Dermis blood vessel endothelial cell (primary cell): ENCODE measurements around the gene IL12B. TPM values are rescaled to one million over a fixed set of nuclear protein-coding genes. Genes with fewer than 3 reads are reported as not detected.
"Not testable (repeated sequence)": the region's sequence is repeated elsewhere in the genome, so short reads cannot be mapped to it uniquely, and the experiment has no call there.

Experiments used
- DNase-seq: peaks from one replicate; pipeline ENCODE4 v3.0.0; 2010
- total RNA-seq: library from RNA; depleted of rRNA; stranded (reverse); fragments of >200 nt; gene quantifications from 2 replicates; pipeline ENCODE4 v1.2.3, GENCODE V29; 2014

Gene IL12B
- total RNA-seq, result not detected in 2 replicates

DNA sequence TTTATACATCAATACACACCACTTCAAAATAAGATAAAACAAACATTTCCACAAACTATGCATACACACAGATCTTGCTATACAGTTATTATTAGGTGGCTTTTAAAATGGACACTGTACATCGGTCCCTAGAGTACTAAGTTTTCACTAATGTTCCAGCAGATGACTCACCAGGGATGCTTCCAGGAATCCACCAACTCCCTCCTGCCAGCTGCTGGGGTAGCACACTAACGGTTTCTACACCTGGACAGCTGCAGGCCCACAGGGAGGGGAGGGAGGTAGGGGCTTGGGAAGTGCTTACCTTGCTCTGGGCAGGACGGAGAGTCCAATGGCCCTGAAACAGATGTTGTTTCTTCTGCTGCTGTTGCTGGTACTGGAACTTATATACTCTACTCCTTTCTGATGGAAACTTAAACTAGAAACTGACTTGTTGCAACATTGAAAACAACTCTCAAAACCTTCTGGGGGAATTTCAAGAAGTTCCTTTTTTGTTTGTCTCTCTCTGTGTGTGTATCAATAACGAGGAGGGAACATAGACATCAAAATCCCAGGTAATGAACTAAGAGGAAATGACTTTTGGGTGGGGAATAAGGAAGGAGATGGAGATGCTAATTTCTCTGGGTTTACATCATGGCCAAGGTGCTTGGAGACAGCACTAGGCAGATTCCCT, at the start of gene IL12B:
IL12B (minus strand) TSS at position 357 of the 670 bp plus-strand sequence. CDS start 3,705 bp downstream, outside the sequence.
- no peak for DNase-seq

DNA sequence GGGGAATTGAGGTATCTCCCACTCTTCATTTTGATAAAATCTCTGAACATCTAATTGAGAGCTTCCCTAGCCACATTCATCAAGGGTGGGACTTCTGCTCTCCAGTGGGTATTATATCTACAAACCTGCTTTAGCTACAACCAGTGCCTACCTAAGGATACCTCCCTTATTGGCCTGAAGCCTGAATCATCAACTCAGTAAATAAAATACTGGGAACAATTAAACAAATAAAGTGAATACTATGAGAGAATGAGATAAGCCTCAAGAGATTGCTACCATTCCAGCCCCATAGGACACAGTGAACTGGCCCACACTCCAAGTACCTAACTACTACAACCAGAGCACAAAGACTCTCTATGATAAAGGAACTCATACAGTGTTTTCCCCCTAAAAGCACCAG, 47.4 kb upstream of the IL12B start:
- no peak for DNase-seq

DNA sequence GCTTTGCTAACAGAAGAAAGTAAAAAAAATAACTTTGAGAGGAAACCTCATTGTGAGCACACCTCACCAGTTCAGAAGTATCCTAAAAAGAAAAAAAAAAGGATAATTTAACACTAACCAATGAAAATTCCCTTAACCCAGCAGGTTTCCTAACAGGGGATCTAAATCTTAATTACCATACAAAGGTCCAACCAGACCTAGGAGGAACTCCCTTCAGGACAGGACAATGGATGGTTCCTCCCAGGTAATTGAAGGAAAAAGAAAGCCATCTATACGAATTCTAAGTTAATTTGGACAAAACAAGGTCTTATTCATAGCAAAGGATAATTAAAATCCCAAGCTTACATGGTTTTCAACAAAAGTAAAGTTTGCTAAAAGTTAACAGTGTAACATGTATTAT, 37.6 kb upstream of the IL12B start:
- DNase-seq, result not testable (repeated sequence)

DNA sequence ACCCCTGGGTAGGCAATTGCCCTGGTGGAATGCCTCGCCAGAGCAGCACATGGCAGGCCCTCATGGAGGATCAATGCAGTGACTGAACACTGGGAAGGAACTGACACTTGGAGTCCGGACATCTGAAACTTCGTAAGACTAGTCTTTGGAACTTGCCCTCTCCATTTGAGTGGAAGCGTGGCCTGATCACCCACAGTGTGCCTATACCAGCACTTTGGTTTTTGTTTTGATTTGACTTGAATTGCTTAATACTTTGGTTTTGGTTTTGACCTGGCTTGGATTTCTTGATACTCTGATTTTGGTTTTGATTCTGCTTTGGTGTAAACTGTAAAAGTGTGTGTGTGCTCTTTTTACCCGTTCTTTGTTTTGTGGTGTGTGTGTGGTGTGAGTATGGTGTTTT, 36.5 kb upstream of the IL12B start:
- not testable (repeated sequence) for DNase-seq

DNA sequence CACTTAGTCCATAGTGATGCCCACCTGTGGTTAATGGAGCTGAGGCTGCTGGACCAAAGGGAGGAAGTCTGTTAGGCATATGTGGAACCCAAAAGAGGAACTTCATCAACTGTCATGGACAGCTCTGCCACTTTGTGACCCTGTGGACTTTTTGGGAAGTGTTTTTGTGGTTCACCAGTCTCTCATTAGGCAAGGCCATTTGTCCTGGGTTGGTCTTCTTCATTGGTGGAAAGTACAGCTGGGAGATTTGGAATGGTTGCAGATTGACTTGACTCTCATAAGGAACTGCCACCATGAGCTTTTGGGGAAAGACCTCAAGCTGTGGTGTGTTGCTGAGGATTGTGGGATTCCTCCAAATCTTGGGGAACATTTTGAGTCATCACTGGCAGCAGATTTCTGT, 31.9 kb upstream of the IL12B start:
- DNase-seq, result no peak

DNA sequence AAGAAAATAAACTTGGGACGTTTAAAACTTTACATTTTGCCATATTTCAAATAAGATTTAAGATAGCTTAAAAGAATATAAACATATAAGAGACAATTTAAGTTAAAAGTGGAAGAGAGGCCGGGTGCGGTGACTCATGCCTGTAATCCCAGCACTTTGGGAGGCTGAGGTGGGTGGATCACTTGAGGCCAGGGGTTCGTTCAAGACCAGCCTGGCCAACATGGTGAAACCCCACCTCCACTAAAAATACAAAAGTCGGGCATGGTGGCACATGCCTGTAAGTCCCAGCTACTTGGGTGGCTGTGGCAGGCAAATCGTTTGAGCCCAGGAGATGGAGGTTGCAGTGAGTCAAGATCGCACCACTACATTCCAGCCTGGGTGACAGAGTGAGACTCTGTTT, 29.6 kb upstream of the IL12B start:
- DNase-seq, result not testable (repeated sequence)

DNA sequence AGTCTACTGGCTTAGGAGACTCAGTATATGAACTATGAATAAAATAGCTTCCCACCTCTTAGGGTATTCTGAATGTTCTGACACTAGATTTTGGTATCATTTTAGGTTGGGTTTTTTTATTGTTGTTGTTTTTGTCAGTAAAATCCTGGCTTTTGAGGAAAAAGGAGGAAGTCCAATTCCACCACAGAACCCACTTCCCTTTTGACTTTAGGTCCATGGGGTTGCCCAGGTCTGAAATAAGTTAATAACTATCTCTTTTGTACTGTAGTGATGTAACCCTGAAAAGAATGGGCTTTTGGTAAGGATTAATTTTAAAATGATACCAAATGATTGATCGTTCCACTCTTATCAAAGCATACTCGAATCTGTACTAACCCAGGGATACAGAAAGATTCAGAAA, 29.1 kb upstream of the IL12B start:
- no peak for DNase-seq

DNA sequence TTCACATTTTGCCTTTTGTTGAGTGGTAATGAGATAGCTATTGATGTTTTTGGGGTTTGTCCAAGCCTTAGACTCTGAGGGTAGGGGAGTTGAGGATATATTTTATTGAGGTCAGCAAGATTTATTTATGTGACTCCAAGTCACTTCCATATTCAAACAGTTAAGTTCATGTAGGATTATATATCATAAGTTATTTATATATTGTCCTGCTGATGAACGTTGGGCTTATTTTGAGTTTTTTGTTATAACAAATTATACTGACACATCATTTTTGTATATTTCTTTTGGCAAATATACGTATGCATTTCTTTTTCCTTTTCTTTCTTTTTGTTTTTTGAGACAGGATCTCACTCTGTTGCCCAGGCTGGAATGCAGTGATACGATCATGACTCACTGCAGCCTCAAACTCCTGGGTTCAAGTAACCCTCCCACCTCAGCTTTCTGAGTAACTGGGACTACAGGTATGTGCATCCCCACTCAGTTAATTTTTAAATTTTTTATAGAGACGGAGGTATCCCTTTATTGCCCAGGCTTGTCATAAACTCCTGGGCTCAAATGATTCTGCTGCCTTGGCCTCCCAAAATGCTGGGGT, 23.5 kb upstream of the IL12B start:
- no peak for DNase-seq

DNA sequence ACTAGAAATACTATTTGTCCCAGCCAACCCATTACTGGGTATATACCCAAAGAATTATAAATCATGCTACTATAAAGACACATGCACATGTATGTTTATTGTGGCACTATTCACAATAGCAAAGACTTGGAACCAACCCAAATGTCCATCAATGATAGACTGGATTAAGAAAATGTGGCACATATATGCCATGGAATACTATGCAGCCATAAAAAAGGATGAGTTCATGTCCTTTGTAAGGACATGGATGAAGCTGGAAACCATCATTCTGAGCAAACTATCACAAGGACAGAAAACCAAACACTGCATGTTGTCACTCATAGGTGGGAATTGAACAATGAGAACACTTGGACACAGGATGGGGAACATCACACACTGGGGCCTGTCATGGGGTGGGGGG, 20.4 kb upstream of the IL12B start:
- not testable (repeated sequence) for DNase-seq

GRCh38 chr5:159350216-159350615, 19.9 kb upstream of the IL12B start:
- DNase-seq, result not testable (repeated sequence)

DNA sequence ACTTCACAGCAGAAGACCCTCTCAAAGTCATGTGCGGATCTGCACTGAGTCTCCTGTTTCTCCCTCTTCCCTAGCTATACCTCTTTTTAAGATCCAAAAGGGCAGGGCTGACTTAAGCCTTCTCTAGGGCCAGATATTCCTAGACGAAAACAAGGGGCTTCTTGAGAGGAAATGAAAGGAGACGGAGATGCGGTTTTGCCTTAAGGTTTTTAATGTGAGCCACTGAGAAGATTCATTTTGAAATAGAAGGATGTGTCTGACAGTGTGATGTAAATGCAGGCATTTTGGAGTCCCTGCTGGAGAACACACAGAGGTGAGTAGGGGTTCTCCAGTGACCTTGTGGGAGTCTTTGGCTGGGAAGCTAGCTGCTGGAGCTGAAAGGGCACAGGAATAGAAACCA, 15.6 kb upstream of the IL12B start:
- DNase-seq, result no peak

- no peak for DNase-seq
Observed at GRCh38 chr5:159345336-159345735, 15.0 kb upstream of the IL12B start.

GRCh38 chr5:159343295-159344094, 13.2 kb upstream of the IL12B start:
- no peak for DNase-seq

- no peak for DNase-seq
Observed at GRCh38 chr5:159342840-159343239, 12.6 kb upstream of the IL12B start.

- peak; percentile 33 for DNase-seq
Observed at GRCh38 chr5:159341906-159342310, 11.6 kb upstream of the IL12B start.

GRCh38 chr5:159341145-159341544, 10.9 kb upstream of the IL12B start:
- DNase-seq, result no peak

DNA sequence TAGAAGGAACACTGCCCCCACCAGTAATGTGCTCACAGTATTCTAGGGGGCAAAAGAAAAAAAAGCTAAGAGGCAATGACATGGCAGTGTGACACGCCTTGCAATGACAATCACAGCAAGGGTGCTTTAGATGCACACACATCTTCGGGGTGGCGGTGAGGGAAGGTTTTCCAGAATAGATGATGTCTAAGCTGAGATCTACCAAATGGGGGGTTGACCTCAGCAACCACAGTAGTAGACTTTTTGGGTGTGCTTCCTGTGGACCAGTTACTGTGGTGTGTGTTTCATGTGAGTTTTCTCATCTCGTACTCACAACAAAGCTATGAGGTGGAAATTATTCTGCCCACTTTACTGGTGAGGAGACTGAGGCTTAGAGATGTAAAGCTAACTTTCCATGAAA, 10.2 kb upstream of the IL12B start:
- DNase-seq, result no peak

DNA sequence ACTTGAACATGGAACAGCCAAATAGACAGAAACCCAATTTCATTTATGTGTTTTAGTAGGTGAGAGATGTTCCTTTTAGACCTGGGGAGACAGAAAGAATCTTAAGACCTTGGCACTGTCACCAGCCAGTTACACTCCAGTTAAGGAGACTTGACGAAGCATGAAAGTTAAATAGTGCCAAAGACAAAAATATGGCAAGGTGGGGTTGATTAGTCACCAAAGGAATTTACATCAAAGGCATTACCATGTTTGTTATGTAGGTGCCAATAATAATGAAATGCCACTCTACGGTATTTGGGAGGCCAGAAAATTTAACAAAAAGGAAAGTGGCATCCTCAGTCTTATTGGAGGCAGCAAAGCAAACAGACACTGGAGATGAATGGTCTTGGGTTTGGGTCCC, 9.2 kb upstream of the IL12B start:
- no peak for DNase-seq

DNA sequence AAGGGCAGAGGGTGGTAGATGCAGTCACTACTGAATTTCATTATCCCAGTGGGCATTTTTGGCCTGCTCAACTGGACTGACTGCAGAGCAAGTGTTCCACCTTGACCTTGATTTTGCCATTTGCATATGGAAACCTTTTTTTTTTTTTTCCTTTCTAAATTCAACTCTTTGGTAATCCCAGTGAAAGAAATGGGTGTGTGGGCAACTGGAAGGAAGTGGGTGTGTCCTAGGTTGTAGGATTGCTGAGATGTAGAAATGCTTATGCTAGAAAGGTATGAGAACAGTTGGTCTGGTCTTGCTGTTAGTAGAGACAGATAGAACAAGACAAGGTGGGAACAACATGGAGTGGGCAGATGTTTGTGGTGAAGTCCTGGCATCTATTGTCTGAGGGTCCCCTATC, 7.8 kb upstream of the IL12B start:
- DNase-seq, result no peak

DNA sequence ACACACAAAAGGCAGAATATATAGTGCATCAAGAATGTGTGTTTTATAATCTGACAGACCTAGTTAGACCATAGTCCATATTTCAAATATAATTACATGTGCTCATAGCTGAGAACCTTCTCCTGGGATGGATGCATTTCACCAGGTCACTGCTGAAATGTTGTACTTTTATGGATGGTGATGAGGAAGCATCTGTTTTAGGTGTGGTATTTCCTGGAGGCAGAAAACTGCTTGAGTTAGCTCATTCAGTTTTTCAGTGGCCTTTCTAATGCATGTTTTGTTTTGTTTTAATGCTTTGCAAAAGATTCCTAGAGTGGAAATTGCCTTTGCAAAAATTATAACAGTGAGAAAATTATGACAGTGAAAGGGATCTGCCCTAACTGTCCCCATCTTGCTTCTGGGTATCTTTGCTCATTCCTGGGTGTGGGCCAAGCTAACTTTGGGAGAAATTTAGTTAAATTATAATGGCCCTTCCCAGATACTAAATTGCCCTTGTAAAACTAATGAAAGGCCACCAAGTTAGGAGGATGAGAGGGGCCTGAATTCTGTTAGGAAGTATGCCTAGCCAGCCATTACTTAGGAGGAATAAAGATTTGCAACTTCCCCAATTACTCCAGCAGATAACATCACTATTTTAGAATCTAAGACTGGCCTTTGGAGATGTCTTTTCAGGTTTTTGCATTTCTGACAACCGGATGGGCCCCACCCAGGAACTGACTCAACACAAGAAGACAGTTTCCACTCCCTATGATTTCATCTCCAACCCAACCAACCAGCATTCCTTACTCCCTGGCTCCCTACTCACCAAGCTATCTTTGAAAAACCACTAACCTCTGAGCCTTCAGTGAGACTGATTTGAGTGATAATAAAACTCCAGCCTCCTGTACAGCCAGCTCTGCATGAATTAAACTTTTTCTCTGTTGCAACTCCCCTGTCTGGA, 7.0 kb upstream of the IL12B start:
- DNase-seq, result no peak

- DNase-seq, result no peak
Observed at GRCh38 chr5:159336586-159336985, 6.3 kb upstream of the IL12B start.

DNA sequence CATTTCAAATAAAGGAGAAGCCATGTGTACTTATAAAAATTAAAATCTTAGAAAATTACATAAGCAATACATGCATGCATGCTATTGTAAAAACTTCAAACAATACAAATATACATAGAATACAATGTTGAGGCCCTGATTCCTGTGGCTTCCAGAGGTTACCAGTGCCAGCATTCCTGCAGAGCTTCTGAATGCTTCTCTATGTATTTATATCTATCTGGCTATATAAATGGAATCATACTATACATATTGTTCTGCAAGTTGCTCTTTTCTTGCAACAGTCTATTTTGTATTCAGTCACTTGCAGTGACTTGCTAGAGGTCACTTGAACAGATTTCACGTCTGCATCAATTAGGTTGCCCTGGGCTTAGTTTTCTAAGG, 3.2 kb upstream of the IL12B start:
- no peak for DNase-seq
